NCI-H1436 (cell line): ENCODE results near the gene GOSR1.
"Not testable (repeated sequence)": the region's sequence is repeated elsewhere in the genome, so short reads cannot be mapped to it uniquely, and the experiment has no call there.

Source experiments
- DNase-seq: peaks from one replicate; lab custom pipeline; 2025; lab: John Stamatoyannopoulos, UW

The GOSR1 gene

DNA sequence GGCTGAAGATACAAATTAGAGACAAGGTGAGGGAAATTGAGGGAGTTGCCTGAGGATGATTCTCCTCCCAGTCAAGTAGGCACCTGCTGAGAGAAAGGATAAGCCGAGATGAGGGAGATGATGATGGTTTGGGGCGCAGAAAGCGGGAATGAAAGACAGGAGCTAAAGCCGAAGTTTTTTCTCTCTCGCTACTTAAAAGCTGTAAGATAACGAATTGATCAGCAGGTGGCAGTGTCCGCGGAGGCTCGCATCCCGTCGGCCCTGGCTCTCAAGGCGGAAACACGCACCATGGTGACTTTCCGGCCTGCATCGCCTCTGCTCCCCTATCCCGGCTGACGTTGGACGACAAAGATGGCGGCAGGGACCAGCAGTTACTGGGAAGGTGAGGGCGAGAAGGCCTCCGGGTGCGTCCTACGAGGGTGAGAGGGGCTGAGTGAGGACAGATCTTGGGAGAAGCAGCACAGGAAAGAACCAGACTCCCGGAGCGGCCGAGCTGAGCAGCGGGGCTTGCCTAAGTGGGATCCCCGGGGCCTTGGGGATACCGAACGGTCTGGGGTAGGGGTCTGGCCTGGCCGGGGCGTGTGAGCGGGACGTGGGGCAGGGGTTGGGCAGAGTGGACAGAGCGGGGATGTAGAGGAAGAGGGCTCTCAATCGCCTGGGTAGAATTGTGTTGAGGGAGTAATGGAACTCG lies at the start of gene GOSR1:
GOSR1 (plus strand) TSS at position 326 of the 691 bp plus-strand sequence; CDS start at position 352, 26 bp downstream.
- DNase-seq: peak; percentile 97

DNA sequence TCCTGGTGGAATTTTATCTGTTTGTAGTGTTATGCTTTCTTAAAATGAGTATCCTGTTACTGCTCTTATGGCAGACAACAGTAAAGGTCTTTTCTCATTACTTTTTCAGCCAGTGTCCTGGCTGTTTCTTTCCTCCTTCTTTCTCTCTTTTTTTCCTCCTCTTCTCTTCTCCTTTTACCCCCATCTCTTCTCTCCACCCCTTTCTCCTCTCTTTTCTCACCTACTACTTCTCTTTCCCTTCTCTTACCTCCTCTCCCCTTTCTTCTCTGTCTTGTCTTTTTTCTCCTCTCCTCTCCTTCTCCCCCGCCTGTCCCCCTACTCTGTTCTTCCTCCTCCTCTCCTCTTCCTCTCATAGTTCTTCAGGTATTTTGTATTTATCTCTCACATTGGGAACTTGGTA lies 49.6 kb upstream of the GOSR1 start:
- DNase-seq: no peak

DNA sequence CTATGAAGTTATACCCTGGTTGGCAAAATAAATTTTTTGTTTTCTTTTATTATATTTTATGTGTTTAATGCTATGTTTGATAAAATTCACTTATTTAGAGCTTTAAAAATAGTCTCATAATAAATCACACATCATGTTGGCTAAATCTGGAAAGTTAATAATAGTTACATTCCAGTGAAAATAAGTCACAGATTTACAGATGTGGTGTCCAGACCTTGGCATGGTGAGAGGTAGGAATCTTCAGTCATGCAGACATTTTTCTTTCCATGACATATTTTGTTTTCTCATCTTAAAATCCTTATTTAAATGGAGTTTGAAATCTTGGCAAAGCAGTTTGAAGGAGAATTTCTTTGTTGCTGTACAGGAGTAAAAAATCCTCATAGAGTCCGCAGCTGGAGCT lies 48.1 kb upstream of the GOSR1 start:
- DNase-seq: no peak

DNA sequence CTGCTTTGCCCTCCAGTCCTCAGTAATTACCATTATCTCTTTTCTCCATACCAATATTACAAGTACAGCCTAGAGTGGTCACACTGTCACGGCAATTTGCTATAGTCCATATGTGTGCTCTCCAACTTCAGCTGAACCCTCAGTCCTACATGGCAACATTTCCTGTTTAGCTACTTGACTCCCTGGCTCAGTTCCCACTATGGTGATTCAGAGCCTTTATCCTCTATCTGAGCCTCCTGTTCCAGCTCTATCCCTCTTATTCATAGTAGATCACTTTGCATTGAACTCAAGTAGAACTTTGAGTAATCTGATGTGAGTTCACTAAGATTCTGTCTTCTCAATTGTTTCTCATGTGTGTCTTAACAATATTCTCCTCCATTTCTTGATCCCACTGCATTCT lies 43.7 kb upstream of the GOSR1 start:
- DNase-seq: peak; percentile 8

DNA sequence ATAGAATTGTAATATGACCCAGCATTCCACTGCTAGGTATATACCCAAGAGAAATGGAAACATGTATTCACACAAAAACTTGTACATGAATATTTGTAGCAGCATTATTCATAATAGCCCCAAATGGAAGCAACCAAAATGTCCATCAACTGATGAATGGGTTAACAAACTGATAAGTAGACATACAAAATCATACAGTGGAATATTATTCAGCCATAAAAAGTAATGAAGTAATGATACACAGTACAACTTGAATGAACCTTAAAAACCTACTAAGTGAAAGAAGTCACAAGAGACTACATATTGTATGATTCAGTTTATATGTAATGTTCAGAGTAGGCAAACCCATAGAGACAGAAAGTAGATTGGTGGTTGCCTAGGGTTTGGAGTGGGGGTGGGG lies 40.5 kb upstream of the GOSR1 start:
- DNase-seq: no peak

DNA sequence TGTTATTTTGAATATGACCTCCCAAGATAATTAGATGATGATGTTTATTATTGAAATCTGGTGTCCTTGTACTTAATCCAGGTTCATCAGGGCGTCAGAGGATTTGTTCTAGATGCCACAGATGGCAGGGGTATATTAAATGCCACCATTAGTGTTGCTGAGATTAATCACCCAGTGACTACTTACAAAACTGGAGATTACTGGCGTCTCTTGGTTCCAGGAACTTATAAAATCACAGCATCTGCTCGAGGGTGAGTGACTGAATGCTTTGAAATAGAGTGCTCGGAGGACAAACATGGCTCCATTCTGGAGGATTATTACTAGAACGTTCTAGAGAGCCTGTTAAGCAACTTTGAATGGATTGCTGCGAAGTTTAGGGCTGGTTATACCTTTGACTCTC lies 33.5 kb upstream of the GOSR1 start:
- no peak for DNase-seq

DNA sequence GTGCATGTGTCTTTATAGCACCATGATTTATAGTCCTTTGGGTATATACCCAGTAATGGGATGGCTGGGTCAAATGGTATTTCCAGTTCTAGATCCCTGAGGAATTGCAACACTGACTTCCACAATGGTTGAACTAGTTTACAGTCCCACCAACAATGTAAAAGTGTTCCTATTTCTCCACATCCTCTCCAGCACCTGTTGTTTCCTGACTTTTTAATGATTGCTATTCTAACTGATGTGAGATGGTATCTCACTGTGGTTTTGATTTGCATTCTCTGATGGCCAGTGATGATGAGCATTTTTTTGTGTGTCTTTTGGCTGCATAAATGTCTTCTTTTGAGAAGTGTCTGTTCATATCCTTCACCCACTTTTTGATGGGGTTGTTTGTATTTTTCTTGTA lies 30.6 kb upstream of the GOSR1 start:
- not testable (repeated sequence) for DNase-seq

DNA sequence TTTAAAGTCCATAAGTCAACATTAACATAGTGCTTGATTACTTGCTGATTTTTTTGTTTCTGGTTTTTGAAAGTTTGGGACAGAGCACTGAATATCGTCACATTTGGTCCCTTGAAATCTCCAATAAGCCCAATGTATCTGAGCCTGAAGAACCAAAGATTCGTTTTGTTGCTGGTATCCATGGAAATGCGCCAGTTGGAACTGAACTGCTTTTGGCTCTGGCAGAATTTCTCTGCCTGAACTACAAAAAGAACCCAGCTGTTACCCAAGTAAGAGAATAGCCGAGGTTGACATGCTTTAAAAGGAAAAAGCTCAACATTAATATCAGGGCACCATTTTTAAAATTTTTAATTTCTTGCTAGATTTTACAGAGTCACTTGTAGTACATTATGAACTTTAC lies 27.7 kb upstream of the GOSR1 start:
- no peak for DNase-seq

DNA sequence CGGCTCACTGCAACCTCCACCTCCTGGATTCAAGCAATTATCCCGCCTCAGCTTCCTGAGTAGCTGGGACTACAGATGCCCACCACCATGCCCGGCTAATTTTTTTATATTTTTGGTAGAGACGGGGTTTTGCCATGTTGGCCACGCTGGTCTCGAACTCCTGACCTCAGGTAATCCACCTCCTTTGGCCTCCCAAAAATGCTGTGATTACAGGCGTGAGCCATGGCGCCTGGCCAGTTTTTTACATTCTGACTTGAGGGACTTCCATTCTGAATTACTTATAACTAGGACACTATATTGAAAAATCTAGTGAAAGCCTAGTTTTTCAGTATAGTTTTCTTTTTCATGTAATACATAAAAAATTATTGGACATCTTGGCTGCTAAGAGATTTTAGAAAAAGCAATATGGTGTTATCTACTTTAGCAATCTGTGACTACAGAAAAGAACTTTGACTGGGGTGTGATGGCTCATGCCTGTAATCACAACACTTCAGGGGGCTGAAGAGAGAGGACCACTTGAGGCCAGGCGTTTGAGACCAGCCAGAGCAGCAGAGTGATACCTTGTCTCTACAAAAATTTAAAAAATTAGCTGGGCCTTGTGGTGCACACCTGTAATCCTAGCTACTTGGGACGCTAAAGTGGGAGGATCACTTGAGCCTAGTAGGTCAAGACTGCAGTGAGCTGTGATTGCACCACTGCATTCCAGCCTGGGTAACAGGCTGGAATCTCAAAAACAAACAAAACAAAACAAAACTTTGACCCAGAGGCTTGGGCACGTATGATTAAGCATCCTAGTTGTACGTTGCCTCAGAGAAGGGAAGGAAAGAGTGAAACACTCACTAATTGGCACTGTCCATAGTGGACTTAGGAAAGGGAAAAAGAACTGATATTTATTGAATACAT lies 26.8 kb upstream of the GOSR1 start:
- DNase-seq: no peak

DNA sequence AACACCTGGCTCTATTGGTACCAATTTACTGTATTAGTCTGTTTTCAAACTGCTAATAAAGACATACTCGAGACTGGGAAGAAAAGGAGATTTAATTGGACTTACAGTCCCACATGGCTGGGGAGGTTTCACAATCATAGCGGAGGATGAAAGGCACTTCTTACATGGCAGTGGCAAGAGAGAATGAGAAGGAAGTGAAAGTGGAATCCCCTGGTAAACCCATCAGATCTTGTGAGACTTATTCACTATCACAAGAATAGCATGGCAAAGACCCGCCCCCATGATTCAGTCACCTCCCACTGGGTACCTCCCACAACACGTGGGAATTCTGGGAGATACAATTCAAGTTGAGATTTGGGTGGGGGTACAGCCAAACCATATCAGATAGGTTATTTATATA lies 22.6 kb upstream of the GOSR1 start:
- no peak for DNase-seq

DNA sequence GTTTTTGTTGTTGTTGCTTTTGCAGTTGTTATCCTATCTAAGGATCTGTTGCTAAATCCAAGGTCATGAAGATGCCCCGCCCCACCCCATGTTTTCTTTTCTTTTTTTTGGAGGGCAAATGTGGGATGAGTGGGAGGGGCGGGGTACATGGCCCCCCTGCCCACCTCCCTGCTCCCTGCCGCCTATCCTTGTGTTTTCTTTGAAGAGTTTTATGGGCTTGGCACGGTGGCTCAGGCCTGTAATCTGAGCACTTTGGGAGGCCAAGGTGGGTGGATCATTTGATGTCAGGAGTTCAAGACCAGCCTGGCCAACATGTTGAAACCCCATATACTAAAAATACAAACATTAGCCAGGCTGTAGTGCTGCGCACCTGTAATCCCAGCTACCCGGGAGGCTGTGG lies 18.8 kb upstream of the GOSR1 start:
- no peak for DNase-seq

DNA sequence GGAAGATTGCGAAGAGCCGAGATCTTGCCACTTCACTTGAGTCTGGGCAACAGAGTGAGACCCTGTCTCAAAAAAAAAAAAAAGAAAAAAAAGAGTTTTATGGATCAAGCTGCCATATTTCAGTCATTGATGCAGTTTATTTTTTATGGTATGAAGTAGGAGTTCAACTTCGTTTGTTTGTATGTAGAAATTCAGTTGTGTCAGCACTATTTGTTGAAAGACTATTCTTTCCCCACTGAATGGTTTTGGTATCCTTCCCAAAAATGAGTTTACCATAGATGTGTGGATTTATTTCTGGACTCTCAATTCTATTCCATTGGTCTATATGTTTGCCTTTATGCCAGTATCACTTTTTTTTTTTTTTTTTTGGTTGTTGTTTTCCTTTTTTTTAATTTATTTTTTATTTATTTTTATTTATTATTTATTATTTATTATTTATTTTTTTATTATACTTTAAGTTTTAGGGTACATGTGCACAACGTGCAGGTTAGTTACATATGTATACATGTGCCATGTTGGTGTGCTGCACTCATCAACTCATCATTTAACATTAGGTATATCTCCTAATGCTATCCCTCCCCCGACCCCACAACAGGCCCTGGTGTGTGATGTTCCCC lies 18.3 kb upstream of the GOSR1 start:
- not testable (repeated sequence) for DNase-seq

DNA sequence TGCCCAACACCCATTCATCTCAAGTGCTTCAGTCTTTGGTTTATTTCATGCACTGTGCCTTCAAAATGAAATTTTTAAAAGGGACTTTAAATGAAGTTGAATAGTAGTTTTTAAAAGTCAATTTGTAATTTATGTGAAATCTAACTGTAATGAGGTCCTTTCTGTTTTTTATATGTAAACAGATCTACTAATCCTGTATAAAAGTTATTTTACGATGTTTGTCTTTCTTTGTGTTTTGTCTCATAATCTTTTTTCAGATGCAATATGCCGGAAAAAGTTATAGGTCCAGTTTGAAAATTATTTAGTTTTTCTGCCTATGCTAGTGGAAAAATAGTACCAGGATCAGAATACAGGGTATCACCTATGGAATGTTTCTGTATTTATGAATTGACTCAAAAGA lies 8.7 kb upstream of the GOSR1 start:
- DNase-seq: no peak

DNA sequence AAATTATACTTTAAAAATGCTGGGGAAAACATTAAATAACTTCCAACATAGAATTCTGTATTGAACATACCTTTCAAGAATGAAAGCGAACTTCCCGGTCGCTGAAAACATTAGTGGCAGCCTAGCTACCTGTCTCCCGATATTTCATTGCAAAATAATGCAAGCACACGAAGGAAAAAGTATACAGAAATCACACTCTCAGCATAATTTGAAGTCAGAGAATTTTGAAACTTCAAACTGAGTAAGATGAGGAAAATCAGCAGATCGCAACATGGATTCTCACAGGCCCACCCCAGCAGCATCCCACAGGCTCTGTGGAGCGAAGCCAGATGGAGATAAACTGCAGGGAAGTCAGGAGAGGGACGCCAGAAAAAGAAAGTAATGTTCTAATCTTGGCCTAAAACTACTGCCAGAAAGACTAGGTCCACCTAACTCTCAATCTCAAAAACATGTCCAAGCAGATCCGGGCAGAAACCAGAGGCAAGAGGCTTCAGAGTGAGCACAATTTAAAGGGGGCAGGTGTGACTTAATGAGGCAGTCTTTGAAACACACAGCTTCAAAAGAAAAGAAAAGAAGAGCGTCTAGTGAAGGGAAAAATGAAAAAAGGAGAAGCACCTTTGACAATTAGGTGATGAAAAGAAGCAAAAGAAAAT lies 4.8 kb upstream of the GOSR1 start:
- peak; percentile 20 for DNase-seq

DNA sequence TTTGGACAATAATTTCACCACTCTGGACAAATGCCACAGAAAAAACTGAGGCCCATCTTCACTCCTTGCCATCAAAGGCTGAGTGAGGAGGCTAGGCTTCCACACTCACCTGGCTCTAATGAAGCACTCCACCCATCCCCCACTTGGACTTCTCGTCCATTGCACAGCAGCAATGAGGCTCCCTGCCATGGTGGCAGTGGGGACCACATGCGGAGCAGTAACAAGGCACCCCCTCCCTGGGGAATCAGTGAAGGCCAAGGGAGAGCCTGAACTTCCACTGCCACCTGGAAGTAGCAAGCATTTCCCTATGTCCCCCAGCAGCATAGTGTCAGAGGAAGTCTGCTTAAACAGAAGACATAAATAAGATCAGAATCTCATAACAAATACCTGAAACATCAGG lies 2.0 kb upstream of the GOSR1 start:
- DNase-seq: no peak

DNA sequence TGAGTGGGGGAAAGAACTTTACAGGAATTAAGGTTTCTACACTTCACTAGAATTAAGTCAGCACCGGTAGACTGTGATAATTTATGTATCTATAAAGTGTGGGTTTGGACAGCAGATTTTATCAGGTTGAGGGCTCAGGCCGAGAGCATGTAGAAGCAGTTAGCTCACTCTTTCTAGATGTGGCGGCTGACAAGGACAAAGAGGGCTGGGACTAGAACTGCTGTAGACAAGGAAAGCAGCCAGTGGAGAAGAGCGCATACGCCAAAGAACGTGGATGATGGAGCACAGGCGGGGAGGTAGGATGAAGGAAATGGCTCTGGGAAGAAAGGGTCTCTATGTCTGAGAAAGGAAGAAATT lies 504 bp upstream of the GOSR1 start:
- no peak for DNase-seq

DNA sequence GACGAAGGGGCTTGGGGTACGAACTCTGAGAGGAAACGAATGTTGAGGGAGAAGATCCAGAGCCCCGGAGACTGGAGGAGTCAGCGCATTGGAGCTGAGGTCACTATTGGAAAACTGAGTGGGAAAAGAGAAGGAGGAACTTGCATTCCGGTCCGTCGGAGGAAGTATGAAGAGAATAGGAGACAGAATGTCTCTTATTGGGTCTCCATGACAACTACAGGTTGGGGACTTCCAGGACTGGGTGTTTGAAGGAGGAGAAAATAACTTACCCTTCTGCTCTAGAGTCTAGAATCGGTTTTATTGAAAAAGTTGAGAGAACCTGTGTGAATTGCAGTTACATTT lies 537 bp downstream of the GOSR1 start:
- DNase-seq: no peak

DNA sequence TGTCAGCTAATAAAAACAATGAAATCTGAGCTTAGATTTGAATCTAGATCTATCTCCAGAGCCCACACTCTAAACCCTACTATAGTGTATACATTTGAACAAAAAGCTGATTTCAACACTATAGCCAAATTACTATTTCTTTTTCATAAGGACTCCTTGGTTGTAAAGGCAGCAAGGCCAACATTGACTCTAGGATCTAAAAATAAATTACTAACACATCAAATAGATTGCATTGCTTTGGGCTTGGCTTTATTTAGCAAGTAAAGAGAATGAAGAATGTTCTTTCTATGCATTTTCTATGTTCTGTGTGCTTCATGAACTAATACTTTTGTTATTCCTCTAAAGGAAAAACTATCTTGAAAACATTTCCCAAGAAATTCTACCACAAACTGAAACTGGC lies 5.3 kb downstream of the GOSR1 start:
- no peak for DNase-seq

DNA sequence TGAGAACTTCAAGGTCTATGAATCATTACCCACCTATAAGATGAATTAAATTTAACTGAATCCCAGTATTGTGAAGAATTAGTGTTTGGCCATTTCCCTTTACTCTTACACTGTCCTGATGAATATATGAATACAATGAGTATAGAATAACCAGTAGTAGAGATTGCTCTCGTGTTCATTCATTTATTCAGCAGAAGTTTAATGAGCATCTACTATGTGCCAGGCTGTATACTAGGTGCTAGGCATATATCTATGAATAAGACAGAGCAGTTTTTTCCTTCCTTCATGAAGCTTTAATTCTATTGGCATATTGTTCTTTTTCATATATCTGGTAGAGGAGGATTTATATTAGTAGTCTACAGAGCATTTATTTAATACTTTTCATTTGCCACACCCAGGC lies 6.0 kb downstream of the GOSR1 start:
- DNase-seq: no peak

DNA sequence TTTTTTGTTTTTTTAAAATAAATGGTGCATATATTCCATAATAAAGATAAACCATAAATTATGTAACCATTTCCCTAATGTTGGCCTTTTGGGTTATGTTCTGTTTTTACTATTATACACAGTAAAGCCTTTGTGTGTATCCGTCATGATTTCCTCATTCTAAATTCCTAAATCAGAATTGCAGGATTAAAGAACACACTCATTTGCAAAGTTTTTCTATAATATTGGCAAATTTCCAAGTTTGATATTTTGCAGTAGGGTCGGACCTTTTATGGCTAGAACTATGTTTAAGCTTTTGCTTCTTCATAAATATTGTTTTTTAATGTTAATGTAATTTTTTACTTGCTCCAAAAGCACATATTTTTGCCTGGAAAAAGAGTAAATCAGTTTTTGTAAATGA lies 16.6 kb downstream of the GOSR1 start:
- DNase-seq: no peak

DNA sequence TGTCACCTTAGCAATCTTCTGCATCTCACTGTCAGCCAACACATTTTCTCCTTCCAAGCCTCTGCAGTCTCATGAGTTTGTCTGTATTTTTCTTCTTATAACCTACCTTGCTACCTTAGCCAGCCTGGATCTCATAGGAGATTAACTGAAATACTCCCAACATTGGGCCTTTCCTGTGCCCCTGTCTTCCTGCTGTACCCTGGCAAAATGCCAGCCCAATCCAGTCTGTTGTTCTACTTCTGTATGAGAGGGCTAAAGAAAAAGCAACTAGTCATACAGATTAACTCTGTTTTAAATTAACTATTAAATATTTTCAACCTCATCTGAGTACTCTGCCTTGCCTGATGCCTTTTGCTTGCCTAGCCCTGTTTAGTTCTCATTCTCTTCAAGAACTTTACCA lies 18.4 kb downstream of the GOSR1 start:
- no peak for DNase-seq

DNA sequence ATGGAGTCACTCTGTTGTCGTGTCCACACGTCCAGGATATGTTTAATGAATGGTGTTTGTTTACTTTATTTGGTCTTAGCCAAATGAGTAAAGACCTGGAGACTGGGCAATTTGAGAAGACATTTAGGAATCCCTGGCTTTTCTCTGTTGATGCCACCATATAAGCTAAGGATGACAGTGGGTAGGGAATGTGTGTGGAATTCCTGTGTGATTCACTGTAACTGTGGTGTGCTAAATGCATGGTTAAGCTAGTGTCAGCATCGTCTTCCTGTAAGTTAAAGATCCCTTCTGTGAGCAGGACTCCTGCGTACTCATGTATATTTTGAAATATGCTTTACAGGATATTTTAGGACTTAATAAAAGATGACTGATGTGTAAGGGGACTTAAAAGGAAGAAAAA lies 26.4 kb downstream of the GOSR1 start:
- no peak for DNase-seq
